Measurements from ENCODE around the gene PPME1.
A peak's percentile ranks its signal among the peaks of the same experiment; 100 is the strongest.

The PPME1 gene

GRCh38 chr11:74203966-74204365 is 32.9 kb downstream of the PPME1 start:
- Histone ChIP-seq H3K4me2 (peak overlapping the region; percentile 2; the same call in 1 of the 2 replicates), H3K27ac (no peak overlapping the region), H3K4me1 (ENCODE audit: low read depth, poor library complexity, severe bottlenecking) (peaks cover 21% of the 10 kb centered on the region), H3K27me3 (ENCODE audit: insufficient read depth, low read depth) (no peaks in the 10 kb centered on the region), H4K20me1 (ENCODE audit: insufficient read depth) (no peaks in the 10 kb centered on the region), H3K4me3 (IDR thresholded peaks at IDR 0.05; ENCODE audit: insufficient read depth, low read depth, low read length) (no peak overlapping the region), H3K36me3 (ENCODE audit: insufficient read depth) (no peaks in the 10 kb centered on the region), H3K79me2 (ENCODE audit: insufficient read depth, low read depth) (0 out of 2 replicates have a peak, but pooled peaks cover 3% of the 10 kb centered on the region), H3K9ac (no peak overlapping the region), H2AFZ (ENCODE audit: low read depth) (no peak overlapping the region)
- TF ChIP-seq CTCF (conservative IDR thresholded peaks at IDR 0.05; ENCODE audit: low read depth, low read length), result no peak

GRCh38 chr11:74204701-74205100 is 33.6 kb downstream of the PPME1 start:
- no peak for TF ChIP-seq CTCF (conservative IDR thresholded peaks at IDR 0.05; ENCODE audit: low read depth, low read length)

GRCh38 chr11:74205181-74205580 is 34.1 kb downstream of the PPME1 start:
- Histone ChIP-seq H3K27me3 (ENCODE audit: insufficient read depth, low read depth) (no peaks in the 10 kb centered on the region), H3K9ac (no peak overlapping the region), H3K4me1 (ENCODE audit: low read depth, poor library complexity, severe bottlenecking) (peaks cover 21% of the 10 kb centered on the region), H3K36me3 (ENCODE audit: insufficient read depth) (no peaks in the 10 kb centered on the region), H3K4me3 (IDR thresholded peaks at IDR 0.05; ENCODE audit: insufficient read depth, low read depth, low read length) (no peak overlapping the region), H3K79me2 (ENCODE audit: insufficient read depth, low read depth) (no peaks in the 10 kb centered on the region), H2AFZ (ENCODE audit: low read depth) (no peak overlapping the region), H4K20me1 (ENCODE audit: insufficient read depth) (no peaks in the 10 kb centered on the region), H3K27ac (no peak overlapping the region), H3K4me2 (no peak overlapping the region)
- TF ChIP-seq CTCF (conservative IDR thresholded peaks at IDR 0.05; ENCODE audit: low read depth, low read length), result no peak

More at GRCh38 chr11:74204701-74205100, 33.6 kb downstream of the PPME1 start:
- no peak overlapping the region for H3K27ac ChIP-seq
- H3K36me3 ChIP-seq (ENCODE audit: insufficient read depth), result no peaks in the 10 kb centered on the region
- H3K27me3 ChIP-seq (ENCODE audit: insufficient read depth, low read depth), result no peaks in the 10 kb centered on the region
- H4K20me1 ChIP-seq (ENCODE audit: insufficient read depth), result no peaks in the 10 kb centered on the region
- H3K9ac ChIP-seq, result no peak overlapping the region
- H3K4me1 ChIP-seq (ENCODE audit: low read depth, poor library complexity, severe bottlenecking), result peaks cover 21% of the 10 kb centered on the region
- no peak overlapping the region for H3K4me3 ChIP-seq (IDR thresholded peaks at IDR 0.05; ENCODE audit: insufficient read depth, low read depth, low read length)
- no peaks in the 10 kb centered on the region for H3K79me2 ChIP-seq (ENCODE audit: insufficient read depth, low read depth)
- H2AFZ ChIP-seq (ENCODE audit: low read depth), result no peak overlapping the region
- no peak overlapping the region for H3K4me2 ChIP-seq

- Histone ChIP-seq H3K79me2 (ENCODE audit: insufficient read depth, low read depth) (no peaks in the 10 kb centered on the region), H3K4me2 (no peak overlapping the region), H3K4me3 (IDR thresholded peaks at IDR 0.05; ENCODE audit: insufficient read depth, low read depth, low read length) (no peak overlapping the region), H3K27me3 (ENCODE audit: insufficient read depth, low read depth) (no peaks in the 10 kb centered on the region), H3K9ac (no peak overlapping the region), H3K27ac (no peak overlapping the region), H4K20me1 (ENCODE audit: insufficient read depth) (no peaks in the 10 kb centered on the region), H3K36me3 (ENCODE audit: insufficient read depth) (no peaks in the 10 kb centered on the region), H3K4me1 (ENCODE audit: low read depth, poor library complexity, severe bottlenecking) (peaks cover 21% of the 10 kb centered on the region), H2AFZ (ENCODE audit: low read depth) (no peak overlapping the region)
- no peak for TF ChIP-seq CTCF (conservative IDR thresholded peaks at IDR 0.05; ENCODE audit: low read depth, low read length)
These were observed 35.7 kb downstream of the PPME1 start for GRCh38 chr11:74206746-74207145.
